ENCODE results near the gene ATP2A2.
"Not testable (repeated sequence)": the region's sequence is repeated elsewhere in the genome, so short reads cannot be mapped to it uniquely, and the experiment has no call there.

ATP2A2 gene

DNA sequence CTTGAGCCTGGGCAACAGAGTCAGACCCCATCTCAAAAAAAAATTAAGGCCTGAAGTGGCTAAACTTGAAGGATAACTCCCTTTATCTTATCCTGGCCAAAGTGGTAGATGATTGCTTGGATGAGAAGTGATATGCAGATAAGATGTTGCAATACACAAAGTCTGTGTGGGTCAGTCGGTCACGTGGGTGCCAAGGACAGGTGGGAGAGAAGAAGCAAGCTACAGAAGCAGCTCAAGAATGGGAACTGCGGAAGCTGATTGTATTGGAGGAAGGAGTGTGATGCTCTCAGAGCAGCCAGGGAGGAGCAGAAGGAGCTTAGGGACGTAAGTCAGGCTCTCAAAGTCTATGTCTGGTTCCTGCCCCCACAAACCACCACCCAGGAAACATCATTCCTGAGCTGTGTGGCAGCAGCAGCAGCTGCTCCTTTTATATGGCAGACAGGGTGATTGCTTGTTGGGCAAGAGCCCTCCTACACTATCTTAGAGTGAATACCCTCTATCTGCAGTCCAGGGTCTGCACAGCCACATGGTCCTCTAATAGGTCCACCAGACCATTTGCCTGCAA, 54.5 kb downstream of the ATP2A2 start:
- no peak for TF ChIP-seq POLR2A (IDR thresholded peaks at IDR 0.05; ENCODE audit: low read depth, low read length)
- no peak for DNase-seq (ENCODE audit: insufficient read length, low spot score)
- no peak for FAIRE-seq

DNA sequence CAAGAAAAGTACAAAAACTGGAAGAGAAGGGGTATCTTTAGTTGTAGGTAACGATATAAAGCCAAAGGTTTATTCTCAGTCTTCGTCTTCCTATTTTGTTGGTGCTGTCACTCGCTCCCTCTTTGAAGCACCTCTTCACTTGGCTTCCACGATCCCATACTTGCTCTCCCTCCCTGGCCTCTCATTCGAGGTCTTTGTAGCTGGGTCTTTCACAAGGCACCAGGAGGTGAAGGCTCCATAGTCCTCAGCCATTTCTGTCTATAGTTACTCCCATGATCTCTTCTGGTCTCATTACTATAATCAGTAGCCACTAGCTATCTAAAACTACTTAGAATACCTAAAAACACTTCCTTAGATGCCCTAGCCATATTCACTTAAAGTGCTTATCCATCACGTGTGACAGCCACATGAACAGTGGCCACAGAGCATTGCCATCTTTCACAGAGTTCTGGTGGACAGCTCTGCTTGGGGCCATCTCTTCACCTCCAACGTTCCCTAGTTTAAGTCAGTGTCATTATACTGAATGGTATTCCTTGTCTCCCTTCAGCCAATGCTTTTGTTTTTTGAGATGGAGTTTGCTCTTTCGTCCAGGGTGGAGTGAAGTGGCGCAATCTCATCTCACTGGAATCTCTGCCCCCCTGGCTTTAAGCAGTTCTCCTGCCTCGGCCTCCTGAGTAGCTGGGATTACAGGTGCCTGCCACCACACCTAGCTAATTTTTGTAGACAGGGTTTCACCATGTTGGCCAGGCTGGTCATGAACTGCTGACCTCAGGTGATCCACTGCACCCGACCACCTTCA, 57.1 kb downstream of the ATP2A2 start:
- DNase-seq (ENCODE audit: insufficient read length, low spot score) (no peak), FAIRE-seq (no peak)
- no peak for TF ChIP-seq POLR2A (IDR thresholded peaks at IDR 0.05; ENCODE audit: low read depth, low read length)

DNA sequence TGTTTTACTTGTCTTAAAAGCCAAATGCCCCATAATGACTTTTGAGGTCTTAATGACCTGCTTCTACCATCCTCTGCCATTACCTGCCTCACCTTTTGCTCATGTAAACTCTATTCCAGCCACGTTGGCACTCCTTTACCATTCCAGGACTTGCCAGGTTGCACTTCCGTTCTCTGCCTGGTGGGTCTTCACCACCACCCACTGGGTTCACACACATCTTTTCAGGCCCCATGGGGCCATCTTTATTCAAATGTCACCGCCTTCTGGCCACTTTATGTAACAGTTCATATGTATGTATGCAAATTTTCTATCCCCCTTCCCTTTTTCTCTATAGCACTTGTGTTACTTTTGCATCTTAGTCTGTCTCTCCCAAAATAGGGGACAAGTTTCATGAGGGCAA, 57.7 kb downstream of the ATP2A2 start:
- FAIRE-seq (no peak), DNase-seq (ENCODE audit: insufficient read length, low spot score) (no peak)
- no peak for TF ChIP-seq POLR2A (IDR thresholded peaks at IDR 0.05; ENCODE audit: low read depth, low read length)

GRCh38 chr12:110339184-110339952, 58.3 kb downstream of the ATP2A2 start:
- no peak for TF ChIP-seq POLR2A (IDR thresholded peaks at IDR 0.05; ENCODE audit: low read depth, low read length)
- no peak for FAIRE-seq
- no peak for DNase-seq (ENCODE audit: insufficient read length, low spot score)

- not testable (repeated sequence) for FAIRE-seq; DNase-seq (ENCODE audit: insufficient read length, low spot score)
Observed at GRCh38 chr12:110340261-110340660, 59.2 kb downstream of the ATP2A2 start.

GRCh38 chr12:110340706-110341105, 59.7 kb downstream of the ATP2A2 start:
- FAIRE-seq = no peak
- TF ChIP-seq POLR2A (IDR thresholded peaks at IDR 0.05; ENCODE audit: low read depth, low read length) = no peak

GRCh38 chr12:110342157-110342556, 61.1 kb downstream of the ATP2A2 start:
- FAIRE-seq = no peak
- TF ChIP-seq POLR2A (IDR thresholded peaks at IDR 0.05; ENCODE audit: low read depth, low read length) = no peak
- DNase-seq (ENCODE audit: insufficient read length, low spot score) = no peak

More at GRCh38 chr12:110340706-110341105, 59.7 kb downstream of the ATP2A2 start:
- no peak for DNase-seq (ENCODE audit: insufficient read length, low spot score)

DNA sequence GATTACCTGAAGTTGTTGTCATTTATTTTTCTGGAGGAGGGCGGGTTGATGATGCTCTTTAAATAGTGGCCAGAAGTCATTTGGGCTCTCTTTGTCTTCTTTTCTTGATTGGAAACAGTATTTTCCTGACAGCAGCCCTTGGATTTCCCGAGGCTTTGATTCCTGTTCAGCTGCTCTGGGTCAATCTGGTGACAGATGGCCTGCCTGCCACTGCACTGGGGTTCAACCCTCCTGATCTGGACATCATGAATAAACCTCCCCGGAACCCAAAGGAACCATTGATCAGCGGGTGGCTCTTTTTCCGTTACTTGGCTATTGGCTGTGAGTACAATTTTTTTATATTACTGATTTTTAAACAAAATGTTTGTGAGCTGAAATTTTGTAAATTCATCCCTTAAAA, 62.1 kb downstream of the ATP2A2 start:
- TF ChIP-seq POLR2A (IDR thresholded peaks at IDR 0.05; ENCODE audit: low read depth, low read length) = no peak
- DNase-seq (ENCODE audit: insufficient read length, low spot score) (no peak), FAIRE-seq (no peak)

DNA sequence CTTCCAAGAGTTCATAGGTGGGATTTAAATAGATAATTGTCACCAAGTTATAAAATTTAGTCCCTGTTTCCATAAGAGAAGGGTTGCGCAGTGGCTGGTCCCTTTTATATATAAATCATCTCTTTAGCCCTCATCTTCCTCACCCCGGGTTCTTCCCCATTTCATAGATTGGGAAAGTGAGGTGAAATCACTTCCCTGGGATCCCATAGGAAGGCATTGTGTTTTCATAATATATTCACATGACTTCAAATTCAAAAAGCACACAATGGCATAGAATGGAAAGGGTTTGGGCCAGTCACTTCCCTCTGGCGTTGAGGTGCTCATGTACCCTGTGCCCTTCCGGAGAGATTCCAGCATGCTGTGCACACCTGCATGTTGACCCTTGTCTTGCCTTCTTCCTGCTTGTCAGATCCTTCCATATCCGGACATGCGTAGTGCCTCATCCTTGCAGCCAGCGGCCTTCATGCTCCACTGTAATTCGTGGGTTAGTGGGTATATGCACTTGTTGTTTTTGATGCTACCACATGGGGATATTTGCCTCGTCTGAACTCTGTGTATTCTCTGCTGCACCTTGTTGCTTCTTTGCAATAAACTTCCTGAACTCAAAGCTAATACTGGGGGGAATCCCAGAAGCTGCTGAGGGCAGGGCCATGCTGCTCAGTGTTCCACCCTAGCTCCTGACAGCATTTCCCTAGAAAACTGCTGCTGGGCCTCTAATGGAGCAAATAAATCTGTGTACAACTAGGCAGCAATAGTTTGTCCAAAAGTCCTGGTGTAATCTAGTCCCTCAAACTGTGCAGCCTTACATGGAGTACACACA, 62.9 kb downstream of the ATP2A2 start:
- TF ChIP-seq POLR2A (IDR thresholded peaks at IDR 0.05; ENCODE audit: low read depth, low read length) = no peak
- FAIRE-seq = no peak
- no peak for DNase-seq (ENCODE audit: insufficient read length, low spot score)

DNA sequence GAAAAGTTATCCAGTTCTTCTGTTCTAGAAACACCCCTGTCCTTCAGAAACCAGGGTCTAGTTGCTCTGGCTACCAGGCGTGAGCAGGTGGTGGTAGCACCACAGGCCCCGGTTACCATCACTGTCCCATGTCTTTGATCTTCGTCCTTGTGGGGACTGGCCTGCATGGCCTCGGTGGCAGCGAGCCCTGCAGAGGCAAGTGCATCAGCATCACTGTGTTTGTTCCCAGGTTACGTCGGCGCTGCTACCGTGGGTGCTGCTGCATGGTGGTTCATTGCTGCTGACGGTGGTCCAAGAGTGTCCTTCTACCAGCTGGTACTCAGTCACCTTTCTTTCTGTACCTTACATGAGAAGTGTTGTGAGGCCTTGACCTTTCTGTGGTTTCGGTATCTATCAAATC, 63.6 kb downstream of the ATP2A2 start:
- no peak for TF ChIP-seq POLR2A (IDR thresholded peaks at IDR 0.05; ENCODE audit: low read depth, low read length)
- FAIRE-seq = no peak
- no peak for DNase-seq (ENCODE audit: insufficient read length, low spot score)

- no peak for DNase-seq (ENCODE audit: insufficient read length, low spot score)
- TF ChIP-seq POLR2A (IDR thresholded peaks at IDR 0.05; ENCODE audit: low read depth, low read length) = no peak
- FAIRE-seq = no peak
Observed at GRCh38 chr12:110345176-110345661, 64.2 kb downstream of the ATP2A2 start.

GRCh38 chr12:110345963-110346362, 64.9 kb downstream of the ATP2A2 start:
- no peak for FAIRE-seq
- no peak for TF ChIP-seq POLR2A (IDR thresholded peaks at IDR 0.05; ENCODE audit: low read depth, low read length)
- no peak for DNase-seq (ENCODE audit: insufficient read length, low spot score)

DNA sequence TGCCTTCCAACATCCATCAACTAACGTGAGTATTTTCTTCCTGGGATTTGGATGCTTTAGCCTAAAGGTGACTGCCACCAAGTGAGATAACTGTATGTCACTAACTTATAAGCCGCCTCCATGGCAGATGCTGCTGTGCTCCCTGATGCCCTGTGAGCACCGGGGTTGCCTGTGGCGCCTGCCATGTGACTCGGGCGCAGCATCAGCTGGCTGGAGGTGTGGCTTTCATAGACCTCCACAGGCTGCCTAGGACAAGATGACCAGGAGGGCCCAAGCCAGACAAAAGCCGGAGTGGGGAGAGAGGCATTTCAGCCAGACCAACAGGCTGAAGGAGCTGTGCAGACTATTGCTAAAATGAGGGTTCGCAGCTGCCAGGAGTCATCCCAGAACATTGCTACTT, 66.7 kb downstream of the ATP2A2 start:
- TF ChIP-seq POLR2A (IDR thresholded peaks at IDR 0.05; ENCODE audit: low read depth, low read length) = no peak

More for the DNA sequence above, 66.7 kb downstream of the ATP2A2 start:
- DNase-seq (ENCODE audit: insufficient read length, low spot score) (no peak), FAIRE-seq (no peak)
